Limb (tissue), 2 donors: Measurements from ENCODE around the gene SLC44A4.
"Not testable (repeated sequence)": the region's sequence is repeated elsewhere in the genome, so short reads cannot be mapped to it uniquely, and the experiment has no call there.

Source experiments
- DNase-seq, 2 donors: peaks; one replicate each; pipeline ENCODE4 v3.0.0-alpha.2; 2016; ENCODE audit errors: extremely low spot score in 2 of 2

Gene SLC44A4

DNA sequence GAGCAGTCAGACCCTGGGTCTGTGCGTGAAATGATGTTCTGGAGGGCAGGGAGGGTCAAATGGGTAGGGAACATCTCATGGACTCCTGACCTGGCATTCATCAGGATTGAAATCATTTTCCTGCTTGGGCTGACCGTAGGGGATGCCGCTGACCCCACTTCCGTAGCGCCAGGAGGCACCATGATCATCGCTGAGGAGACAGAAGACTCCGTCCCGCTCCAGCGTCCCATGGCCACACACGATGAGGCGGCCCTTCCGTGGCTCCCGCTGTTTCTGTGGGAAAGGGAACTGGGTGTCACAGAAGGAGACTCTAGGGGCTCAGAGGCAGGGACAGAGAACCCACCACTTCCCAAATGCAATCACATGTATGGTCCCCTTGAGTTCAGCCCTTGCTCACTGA lies 18.4 kb downstream of the SLC44A4 start:
- DNase-seq, result no peak

DNA sequence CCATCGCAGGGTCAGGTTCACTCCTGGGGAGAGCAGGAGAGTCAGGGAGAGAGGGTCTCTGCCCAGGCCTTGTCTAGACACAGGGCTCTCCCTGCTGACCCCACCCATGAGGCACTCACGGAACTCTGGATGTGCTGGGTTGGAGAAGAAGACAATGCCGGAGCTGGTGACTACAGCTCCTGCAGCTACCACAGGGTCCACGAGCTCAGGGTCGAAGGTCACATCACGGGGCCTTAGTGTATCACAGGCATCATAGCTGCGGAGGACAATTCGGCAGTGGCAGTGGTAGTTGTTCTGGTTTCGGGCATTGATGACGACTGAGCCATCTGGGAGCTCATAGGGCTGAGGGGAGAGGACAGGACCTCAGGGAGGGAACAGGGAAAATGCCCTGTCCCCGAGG lies 18.9 kb downstream of the SLC44A4 start:
- DNase-seq, result no peak

DNA sequence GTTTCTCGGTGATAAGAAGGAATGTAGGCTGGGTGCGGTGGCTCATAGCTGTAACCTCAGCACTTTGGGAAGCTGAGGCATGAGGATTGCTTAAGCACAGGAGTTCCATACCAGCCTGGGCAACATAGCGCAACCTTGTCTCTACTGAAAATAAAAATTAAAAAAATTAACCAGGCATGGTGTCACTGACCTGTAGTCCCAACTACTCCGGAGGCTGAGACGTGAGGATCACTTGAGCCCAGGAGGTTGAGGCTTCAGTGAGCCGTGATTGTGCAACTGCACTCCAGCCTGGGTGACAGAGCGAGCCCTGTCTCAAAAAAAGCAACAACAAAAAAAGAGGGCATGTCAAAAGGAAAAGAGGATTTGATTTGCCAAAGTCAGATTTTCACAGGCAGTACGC lies 20.1 kb downstream of the SLC44A4 start:
- no peak for DNase-seq

DNA sequence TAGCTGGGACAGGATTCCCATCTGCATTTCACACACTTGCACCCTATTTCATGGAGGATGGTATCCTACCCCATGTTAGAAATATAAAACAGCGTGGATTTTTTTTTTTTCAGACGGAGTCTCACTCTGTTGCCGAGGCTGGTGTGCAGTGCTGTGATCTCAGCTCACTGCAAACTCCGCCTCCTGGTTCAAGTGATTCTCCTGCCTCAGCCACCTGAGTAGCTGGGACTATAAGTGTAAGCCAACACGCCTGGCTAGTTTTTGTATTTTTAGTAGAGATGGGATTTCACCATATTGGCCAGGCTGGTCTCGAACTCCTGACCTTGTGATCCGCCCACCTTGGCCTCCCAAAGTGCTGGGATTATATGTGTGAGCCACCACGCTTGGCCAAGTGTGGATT lies 21.0 kb downstream of the SLC44A4 start:
- DNase-seq, result not testable (repeated sequence)

DNA sequence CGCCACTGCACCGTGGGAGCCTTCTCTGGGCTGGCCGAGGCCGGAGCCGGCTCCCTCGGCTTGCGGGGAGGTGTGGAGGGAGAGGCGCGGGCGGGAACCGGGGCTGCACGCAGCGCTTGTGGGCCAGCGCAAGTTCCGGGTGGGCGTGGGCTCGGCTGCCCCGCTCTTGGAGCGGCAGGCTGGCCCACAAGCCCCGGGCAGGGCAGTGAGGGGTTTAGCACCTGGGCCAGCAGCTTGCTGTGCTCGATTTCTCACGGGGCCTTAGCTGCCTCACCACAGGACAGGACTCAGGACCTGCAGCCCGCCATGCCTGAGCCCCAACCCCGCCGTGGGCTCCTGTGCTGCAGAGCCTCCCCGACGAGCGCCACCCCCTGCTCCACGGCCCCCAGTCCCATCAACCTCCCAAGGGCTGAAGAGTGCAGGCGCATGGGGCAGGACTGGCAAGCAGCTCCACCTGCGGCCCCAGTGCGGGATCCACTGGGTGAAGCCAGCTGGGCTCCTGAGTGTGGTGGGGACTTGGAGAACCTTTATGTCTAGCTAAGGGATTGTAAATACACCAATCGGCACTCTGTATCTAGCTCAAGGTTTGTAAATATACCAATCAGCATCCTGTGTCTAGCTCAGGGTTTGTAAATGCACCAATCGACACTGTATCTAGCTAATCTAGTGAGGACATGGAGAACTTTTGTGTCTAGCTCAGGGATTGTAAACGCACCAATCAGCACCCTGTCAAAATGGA lies 26.6 kb downstream of the SLC44A4 start:
- DNase-seq, result not testable (repeated sequence)

DNA sequence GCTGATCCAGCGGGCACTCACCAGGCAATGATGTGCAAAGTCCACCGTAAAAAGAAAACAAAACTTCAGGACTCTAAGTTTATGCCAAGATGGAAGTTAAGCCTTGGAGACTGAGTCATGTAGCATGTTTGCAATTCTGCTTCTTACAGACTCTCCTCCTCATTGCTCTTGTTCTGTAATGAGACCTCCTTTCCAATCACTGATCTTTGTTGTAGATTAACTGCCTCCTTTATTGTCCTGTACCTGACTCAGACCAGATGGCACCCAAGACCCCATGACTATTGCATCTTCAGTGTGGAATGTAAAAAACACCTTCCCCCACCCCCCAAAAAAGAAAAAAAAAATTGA lies 27.3 kb downstream of the SLC44A4 start:
- no peak for DNase-seq

DNA sequence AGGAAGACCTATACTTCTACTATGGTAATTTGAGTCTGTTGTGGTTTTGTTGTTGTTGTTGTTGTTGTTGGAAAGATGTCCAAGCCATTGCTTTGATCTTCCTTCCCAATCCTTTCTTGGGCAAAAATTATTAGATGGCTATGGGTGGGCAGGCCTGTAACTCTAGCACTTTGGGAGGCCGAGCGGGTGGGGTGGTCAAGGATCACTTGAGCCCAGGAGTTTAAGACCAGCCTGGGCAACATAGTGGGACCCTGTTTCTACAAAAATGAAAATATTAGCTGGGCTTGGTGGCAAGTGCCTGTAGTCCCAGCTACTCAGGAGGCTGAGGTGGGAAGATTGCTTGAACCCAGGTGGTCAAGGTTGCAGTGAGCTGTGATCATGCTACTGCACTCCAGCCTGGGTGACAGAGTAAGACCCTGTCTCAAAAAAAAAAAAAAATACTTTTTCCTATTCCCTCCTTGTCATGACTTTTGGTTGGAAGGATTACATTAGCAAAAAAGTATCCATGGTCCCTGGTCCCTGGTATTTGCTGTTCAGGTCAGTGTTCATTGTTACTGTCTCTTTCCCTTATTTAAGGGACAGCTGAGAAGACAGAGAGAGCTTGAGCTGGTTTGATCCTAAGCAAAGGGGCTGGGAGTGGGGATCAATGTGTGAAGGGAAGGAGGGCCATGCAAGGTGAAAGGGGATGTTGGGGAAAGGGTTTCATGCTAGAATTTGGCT lies 27.9 kb downstream of the SLC44A4 start:
- DNase-seq, result no peak

DNA sequence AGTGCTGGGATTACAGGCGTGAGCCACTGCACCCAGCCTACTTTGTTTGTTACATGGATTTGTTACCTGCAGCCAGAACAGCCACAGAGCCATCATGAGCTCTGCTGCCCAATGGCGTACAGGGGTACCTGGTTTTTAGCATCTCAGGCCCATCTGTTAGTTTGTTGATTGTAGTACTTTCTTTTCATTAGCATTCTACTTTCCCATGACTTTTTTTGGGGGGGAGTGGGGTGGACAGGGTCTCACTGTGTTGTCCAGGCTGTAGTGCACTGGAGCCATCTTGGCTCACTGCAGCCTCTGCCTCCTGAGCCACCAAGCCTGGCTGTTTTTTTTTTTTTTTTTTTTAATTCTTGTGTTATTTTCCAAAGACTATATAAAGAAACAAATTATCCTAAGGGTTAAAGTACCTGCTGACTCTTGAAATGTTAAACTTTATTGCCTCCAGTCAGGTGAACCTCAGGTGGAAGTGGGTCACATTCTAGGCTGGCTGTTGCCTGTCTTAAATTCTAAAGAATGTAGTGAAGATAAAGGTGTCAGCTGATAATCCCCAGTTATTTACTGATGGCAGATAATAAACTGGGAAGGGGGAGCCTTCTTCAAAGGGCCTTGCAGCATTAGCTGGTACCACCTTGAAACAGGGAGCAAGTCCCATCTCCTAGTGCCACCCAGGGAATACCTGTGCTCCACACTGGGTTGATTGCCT lies 31.4 kb downstream of the SLC44A4 start:
- DNase-seq, result no peak

DNA sequence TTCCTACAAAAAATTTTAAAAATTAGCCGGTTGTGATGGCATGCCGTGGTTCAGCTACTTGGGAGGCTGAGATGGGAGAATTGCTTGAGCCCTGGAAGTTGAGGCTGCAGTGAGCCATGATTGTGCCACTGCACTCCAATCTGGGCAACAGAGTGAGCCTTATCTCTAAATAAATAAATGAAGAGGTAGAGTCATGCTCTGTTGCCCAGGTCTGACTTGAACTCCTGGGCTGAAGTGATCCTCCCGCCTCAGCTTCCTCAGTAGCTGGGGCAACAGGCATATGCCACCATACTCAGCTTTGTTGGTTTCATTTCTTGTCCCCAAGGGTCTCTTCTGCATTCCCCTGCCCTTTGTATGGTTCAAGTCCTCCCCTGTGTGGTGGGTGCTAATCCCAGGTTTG lies 34.3 kb downstream of the SLC44A4 start:
- no peak for DNase-seq

DNA sequence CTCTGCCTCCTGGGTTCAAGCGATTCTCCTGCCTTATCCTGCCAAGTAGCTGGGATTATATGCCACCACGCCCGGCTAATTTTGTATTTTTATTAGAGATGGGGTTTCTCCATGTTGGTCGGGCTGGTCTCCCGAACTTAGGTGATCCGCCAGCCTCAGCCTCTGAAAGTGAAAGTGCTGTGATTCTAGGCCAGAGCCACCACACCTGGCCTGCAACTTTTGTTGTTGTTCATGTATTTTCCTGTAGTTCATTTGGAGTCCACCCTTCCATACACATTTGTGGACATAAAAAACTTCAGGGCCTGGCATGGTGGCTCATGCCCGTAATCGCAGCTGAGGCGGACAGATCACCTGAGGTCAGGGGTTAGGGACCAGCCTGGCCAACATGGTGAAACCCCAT lies 36.7 kb downstream of the SLC44A4 start:
- no peak for DNase-seq

DNA sequence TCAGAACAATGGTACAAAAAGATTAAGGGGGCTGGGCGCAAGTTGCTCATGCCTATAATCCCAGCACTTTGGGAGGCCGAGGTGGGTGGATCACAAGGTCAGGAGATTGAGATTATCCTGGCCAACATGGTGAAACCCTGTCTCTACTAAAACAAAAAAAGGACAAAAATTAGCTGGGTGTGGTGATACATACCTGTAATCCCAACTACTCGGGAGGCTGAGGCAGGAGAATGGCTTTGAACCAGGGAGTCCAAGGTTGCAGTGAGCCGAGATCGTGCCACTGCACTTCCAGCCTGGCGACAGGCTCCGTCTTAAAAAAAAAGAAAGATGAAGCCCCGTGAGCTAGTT lies 39.0 kb downstream of the SLC44A4 start:
- DNase-seq, result not testable (repeated sequence)

DNA sequence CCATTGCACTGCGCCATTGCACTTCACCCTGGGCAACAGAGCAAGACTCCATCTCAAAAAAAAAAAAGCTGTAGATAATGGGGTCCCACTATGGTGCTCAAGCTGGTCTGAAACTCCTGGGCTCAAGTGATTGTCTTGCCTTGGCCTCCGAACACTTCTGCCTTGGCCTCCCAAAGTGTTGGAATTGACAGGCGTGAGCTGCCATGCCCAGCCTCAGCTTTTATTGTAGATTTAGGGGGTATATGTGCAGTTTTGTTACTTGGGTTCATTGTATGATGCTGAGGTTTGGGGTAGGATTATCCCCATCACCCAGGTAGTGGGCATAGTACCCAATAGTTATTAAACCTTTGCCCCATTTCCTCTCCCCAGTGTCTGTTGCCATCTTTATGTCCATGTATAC lies 39.8 kb downstream of the SLC44A4 start:
- no peak for DNase-seq

DNA sequence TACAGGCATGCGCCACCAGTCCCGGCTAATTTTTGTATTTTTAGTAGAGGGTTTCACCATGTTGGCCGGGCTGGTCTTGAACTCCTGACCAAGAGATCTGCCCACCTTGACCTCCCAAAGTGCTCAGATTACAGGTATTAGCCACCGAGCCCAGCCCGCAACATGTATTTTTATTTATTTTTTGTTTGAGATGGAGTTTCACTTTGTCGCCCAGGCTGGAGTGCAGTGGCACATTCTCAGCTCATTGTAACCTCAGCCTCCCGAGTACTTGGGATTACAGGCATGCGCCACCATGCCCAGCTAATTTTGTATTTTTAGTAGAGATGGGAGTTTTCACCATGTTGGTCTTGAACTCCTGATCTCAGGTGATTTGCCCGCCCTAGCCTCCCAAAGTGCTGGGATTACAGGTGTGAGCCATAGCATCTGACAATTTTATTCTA lies 40.7 kb downstream of the SLC44A4 start:
- not testable (repeated sequence) for DNase-seq

DNA sequence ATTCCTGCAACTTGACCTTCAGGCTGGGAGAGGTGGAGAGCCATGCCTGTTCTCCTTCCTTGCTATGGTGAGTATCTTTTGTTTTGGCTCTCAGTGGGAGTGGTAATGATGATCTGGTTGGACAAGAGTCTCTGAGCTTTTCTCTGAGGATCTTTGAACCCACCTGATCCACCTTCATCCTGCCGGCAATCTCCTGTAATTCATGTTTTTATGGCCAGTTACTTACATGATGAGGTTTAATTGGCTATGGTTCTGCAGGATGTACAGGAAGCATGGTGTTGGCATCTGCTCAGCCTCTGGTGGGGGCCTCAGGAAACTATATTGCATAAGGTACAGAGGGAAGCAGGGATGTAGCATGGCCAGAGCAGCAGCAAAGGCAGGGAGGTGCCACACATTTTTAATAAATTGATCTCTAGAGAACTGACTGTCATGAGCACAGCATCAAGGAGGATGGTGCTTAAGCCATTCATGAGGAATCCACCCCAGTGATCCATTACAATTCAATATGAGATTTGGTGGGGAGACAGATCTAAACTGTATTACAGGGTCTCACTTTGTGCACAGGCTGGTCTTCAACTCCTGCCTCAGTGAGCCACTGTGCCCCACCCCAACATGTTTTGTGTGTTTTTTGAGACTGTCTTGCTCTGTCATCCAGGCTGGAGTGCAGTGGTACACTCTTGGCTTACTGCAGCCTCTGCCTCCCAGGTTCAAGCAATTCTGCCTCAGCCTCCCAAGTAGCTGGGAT lies 41.3 kb downstream of the SLC44A4 start:
- no peak for DNase-seq

DNA sequence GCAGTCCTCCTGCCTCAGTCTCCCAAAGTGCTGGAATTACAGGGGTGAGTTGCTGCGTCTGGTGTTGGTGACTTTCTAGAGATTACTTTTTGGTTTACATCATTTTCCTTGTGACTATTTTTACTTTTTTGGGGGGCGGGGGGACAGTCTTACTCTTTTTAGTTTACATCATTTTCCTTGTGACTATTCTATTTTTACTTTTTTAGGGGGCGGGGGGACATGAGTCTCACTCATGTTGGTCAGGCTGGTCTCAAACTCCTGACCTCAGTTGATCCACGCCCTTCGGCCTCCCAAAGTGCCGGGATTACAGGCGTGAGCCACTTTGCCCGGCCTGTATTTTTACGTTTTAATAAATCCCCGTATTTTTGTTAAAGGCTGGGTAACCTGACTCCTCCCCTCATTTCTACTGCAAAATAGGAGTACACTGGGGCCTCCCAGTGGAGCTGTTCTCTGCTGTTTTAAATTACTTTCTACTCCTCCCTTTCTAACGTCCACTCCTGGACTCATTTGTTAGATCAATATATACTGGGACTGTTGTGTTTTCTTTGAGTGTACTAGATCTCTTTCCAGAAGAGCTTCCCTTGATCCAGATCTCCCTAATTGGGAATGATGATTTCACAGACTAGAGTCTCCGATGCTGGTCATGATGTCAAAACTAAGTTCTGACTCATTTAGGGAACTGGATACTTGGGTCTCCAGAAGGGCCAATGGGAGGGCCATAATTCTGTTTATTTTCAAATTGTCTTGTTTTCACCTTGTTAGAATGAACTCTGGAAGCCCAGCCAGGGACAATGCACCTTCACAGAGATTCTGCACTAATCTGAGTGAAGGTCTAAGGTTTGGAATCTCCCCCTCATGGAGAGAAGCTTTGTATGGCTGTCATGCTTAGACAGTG lies 42.1 kb downstream of the SLC44A4 start:
- DNase-seq, result no peak

DNA sequence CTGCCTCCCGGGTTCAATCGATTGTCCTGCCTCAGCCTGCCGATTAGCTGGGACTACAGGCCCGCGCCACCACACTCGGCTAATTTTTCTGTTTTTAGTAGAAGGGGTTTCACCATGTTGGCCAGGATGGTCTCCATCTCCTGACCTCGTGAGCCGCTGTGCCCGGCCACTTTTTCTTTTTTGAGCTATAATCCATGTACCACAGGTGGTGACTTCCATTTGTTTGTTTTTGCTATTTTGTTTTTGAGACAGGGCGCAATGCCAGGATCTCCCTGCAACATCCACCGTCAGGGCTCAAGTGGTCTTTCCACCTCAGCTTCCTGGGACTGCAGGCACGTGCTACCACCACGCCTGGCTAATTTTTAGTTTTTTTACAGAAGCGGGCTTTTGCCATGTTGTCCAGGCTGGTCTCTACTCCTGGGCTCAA lies 42.7 kb downstream of the SLC44A4 start:
- no peak for DNase-seq

DNA sequence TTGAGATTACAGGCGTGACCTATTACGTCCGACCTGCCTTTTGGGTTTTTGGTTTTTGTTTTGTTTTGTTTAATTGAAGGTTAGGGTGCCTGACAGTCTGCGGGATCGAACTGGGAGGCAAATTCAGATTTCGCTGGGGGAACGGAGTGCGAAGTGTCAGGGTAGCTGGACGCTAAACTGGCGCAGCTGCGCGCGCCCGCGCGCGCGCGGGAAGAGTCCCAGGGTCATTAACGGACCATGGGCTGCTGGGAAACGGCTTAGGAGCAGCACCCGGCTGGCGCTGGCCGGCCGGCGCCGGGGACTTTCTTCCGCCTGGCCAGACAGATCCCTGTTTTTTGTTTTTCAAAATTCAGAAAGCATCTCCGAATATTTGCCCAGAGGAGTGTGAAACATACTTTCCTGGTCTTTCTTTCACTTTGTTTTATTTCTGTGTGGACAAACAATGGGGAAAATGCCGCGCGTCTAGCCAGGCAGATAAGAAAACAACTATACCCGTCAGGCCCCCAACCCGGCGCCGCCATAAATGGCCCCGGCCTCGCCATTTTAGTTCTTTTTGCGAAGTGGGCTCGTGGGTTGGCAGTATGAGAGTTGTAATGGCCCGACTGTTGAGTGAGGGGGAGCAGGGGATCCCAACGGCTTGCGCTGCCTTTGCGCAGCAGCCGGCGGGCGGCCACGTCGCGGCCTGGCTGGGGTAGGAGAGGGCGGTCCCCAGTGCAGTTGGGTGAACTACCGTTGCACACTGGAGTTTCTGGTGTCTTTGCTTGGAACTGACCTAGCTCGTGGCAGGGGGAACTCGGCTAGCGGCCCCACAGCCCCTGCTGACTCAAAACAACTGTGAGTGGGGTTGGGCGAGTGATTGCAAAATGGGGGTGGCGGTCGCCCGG lies 44.2 kb downstream of the SLC44A4 start:
- DNase-seq, result peak; percentile 90 to 92

DNA sequence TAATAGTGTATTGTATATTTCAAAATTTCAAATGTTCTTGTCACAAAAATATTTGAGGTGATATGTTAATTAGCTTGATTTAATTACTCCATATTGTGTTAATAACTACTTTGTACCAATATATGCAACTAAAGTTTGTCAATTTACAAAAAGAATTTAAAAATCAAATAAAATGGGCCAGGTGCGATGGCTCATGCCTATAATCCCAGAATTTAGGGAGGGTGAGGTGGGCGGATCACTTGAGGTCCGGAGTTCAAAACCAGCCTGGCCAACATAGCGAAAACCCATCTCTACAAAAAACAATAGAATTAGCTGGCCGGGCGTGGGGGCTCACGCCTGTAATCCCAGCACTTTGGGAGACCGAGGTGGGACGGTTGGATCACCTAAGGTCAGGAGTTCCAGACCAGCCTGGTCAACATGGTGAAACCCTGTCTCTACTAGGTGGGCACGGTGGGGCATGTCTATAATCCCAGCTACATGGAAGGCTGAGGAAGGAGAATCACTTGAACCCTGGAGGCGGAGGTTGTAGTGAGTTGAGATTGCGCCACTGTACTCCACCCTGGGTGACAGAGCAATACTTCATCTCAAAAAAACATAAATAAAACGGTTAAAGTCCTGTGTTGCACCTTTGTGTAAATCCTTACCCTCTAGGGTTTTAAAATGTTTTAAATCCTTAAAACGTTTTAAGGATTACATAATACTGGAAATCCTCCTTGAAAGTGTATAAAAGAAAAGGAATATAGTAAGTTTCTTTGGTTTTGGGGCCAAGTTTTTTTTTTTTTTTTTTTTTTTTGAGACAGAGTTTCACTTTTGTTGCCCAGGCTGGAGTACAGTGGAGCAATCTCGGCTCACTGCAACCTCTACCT lies 47.2 kb downstream of the SLC44A4 start:
- no peak for DNase-seq

DNA sequence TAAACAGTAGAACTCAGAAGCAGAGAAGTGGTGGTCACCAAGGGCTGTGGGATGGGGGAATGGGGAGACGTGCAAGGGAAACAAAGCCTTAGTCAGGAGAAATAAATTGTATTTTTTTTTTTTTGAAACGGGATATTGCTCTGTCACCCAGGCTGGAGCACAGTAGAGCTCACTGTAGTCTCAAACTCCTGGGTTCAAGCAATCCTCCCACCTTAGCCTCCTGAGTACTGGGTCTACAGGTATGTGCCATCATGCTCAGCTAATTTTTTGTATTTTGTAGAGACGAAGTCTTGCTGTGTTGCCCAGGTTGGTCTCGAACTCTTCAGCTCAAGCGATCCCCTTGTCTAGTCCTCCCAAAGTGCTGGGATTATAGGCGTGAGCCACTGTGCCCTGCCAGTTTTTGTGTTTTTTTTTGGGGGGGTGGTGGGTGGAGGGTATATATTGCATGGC lies 47.9 kb downstream of the SLC44A4 start:
- no peak for DNase-seq
